Measurements from ENCODE around the gene ATAD3A.
A peak's percentile ranks its signal among the peaks of the same experiment; 100 is the strongest.
"Not testable (repeated sequence)": the region's sequence is repeated elsewhere in the genome, so short reads cannot be mapped to it uniquely, and the experiment has no call there.

Gene ATAD3A

GRCh38 chr1:1511533-1512285 is at the start of gene ATAD3A:
Gene ATAD3A, plus strand, starts transcription at chr1:1512162. Its CDS starts 107 bp downstream, at chr1:1512269.
- peak; percentile 88 for DNase-seq (ENCODE audit: low read depth)
- peak within 1 kb of the TSS; percentile 86 for H3K4me3 ChIP-seq (ENCODE audit: low read length)
- TF ChIP-seq CTCF (conservative IDR thresholded peaks at IDR 0.05; ENCODE audit: low read depth, low read length), result no peak

GRCh38 chr1:1462318-1462966 is 49.5 kb upstream of the ATAD3A start:
- H3K4me3 ChIP-seq (ENCODE audit: low read length), result no peak overlapping the region
- no peak for DNase-seq (ENCODE audit: low read depth)
- no peak for TF ChIP-seq CTCF (conservative IDR thresholded peaks at IDR 0.05; ENCODE audit: low read depth, low read length)

GRCh38 chr1:1463312-1463711 is 48.6 kb upstream of the ATAD3A start:
- no peak for TF ChIP-seq CTCF (conservative IDR thresholded peaks at IDR 0.05; ENCODE audit: low read depth, low read length)
- DNase-seq (ENCODE audit: low read depth), result no peak
- H3K4me3 ChIP-seq (ENCODE audit: low read length), result no peak overlapping the region

DNA sequence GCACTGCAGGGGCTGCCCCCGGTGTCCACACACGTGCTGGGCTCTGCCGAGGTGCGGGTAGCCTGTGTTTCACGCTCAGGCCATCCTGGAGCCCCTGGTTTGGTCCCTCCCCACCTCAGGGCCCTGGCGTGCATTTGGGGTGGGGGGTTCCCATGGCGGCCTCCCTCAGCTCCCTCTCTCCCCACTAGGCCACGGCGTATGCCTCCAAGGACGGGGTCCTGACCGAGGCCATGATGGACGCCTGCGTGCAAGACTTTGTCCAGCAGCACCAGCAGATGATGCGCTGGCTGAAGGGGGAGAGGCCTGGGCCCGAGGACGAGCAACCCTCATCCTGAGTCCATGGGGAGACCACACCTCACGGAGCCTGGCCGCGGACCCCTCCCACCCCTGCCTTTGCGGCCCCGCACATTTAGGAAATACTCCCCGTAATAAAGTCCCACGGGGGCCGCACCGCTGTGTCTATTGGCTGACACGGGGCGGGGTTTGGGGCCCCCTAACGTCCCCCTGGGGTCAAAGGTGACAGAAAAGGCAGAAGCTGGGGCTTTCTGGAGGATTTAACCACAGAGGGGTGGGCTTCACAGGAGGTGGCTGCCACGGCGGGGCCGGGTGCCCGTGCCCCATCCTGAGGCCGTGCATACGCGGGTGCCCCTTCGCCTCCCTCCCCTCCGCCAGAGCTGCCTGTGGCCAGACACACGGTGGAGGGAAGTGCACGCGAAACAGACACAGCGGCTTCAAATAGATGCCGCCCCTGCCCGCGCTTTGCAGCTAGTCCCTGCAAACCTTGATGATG is 43.6 kb upstream of the ATAD3A start:
- not testable (repeated sequence) for DNase-seq (ENCODE audit: low read depth); H3K4me3 ChIP-seq (ENCODE audit: low read length)

GRCh38 chr1:1470626-1471388 is 41.2 kb upstream of the ATAD3A start:
- peak overlapping the region; percentile 84 for H3K4me3 ChIP-seq (ENCODE audit: low read length)
- no peak for DNase-seq (ENCODE audit: low read depth)
- no peak for TF ChIP-seq CTCF (conservative IDR thresholded peaks at IDR 0.05; ENCODE audit: low read depth, low read length)

DNA sequence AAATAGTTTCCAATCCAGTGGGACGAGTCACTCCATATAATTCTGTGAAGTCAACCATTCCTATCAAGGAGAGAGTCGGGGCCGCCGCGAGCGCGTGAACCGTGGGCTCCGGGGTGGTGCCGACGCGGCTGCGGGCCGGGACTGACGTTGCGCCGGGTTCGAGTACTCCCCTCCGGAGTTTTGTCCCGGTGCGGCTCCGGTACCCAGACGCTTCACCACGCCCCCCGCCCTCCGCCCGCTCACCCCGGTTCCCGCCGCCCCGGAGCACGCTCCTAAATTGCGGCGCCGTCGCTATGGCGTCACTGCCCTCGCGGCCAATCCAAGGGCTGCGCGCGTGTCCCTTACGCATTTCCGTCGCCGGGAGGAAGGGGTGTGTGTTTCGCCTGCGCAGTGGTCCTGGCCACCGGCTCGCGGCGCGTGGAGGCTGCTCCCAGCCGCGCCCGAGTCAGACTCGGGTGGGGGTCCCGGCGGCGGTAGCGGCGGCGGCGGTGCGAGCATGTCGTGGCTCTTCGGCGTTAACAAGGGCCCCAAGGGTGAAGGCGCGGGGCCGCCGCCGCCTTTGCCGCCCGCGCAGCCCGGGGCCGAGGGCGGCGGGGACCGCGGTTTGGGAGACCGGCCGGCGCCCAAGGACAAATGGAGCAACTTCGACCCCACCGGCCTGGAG is 40.4 kb upstream of the ATAD3A start, which contains the start of gene ATAD3B:
ATAD3B (plus strand) TSS at position 377 of the 664 bp plus-strand sequence; CDS start at position 497, 120 bp downstream.
- no peak for TF ChIP-seq CTCF (conservative IDR thresholded peaks at IDR 0.05; ENCODE audit: low read depth, low read length)
- H3K4me3 ChIP-seq (ENCODE audit: low read length), result peak within 1 kb of the TSS; percentile 84

GRCh38 chr1:1472053-1472876 is 39.7 kb upstream of the ATAD3A start:
- H3K4me3 ChIP-seq (ENCODE audit: low read length), result peak overlapping the region; percentile 62
- not testable (repeated sequence) for DNase-seq (ENCODE audit: low read depth)

More for the DNA sequence above, 40.4 kb upstream of the ATAD3A start, which contains the start of gene ATAD3B:
- peak; percentile 71 for DNase-seq (ENCODE audit: low read depth)

- not testable (repeated sequence) for H3K4me3 ChIP-seq (ENCODE audit: low read length); DNase-seq (ENCODE audit: low read depth)
Observed at GRCh38 chr1:1476011-1476410, 36.0 kb upstream of the ATAD3A start.
